Activated CD4-positive, alpha-beta memory T cell treated with anti-CD3 and anti-CD28 coated beads, Interleukin-2, amount 10 ng/mL, durations not matched to agents 7 days and 5 days (primary cell): ENCODE results near the gene GLP2R. TPM values are rescaled to one million over a fixed set of nuclear protein-coding genes. Genes with fewer than 3 reads are reported as not detected.
"Not testable (repeated sequence)": the region's sequence is repeated elsewhere in the genome, so short reads cannot be mapped to it uniquely, and the experiment has no call there.

ENCODE experiments used
- CTCF ChIA-PET: fragments of 350-600 bp; sonication (Branson Sonifier 250); formaldehyde crosslinking; loops from one replicate; lab custom pipeline; 2021; ENCODE audit warnings: antibody characterized with exemption, inconsistent platforms; lab: Charles Lee
- POLR2A ChIA-PET: fragments of 350-600 bp; sonication (Branson Sonifier 250); formaldehyde crosslinking; loops from one replicate; lab custom pipeline; 2021; ENCODE audit warnings: antibody characterized with exemption; lab: Charles Lee
- DNase-seq: peaks from one replicate; pipeline ENCODE4 v3.0.0-alpha.2; 2020
- H3K27ac Mint-ChIP-seq: one replicate; pipeline ENCODE4 v1.8.0; 2021; ENCODE audit warnings: mild to moderate bottlenecking, mixed read lengths
- H3K27me3 Mint-ChIP-seq: one replicate; pipeline ENCODE4 v1.8.0; 2021; ENCODE audit warnings: mixed read lengths
- H3K36me3 Mint-ChIP-seq: one replicate; pipeline ENCODE4 v1.8.0; 2021; ENCODE audit warnings: low read depth, mixed read lengths
- H3K4me1 Mint-ChIP-seq: one replicate; pipeline ENCODE4 v1.8.0; 2021; ENCODE audit warnings: mixed read lengths
- H3K4me3 Mint-ChIP-seq: one replicate; pipeline ENCODE4 v1.8.0; 2021; ENCODE audit warnings: mild to moderate bottlenecking, mixed read lengths
- H3K9me3 Mint-ChIP-seq: one replicate; pipeline ENCODE4 v1.8.0; 2021; ENCODE audit warnings: mixed read lengths
- total RNA-seq, 2 experiments: library from RNA; stranded (reverse); gene quantifications; one replicate each; pipeline ENCODE4 v1.2.3, GENCODE V29; 2021

GLP2R gene
- total RNA-seq, 2 experiments from 2014 or later = not detected

DNA sequence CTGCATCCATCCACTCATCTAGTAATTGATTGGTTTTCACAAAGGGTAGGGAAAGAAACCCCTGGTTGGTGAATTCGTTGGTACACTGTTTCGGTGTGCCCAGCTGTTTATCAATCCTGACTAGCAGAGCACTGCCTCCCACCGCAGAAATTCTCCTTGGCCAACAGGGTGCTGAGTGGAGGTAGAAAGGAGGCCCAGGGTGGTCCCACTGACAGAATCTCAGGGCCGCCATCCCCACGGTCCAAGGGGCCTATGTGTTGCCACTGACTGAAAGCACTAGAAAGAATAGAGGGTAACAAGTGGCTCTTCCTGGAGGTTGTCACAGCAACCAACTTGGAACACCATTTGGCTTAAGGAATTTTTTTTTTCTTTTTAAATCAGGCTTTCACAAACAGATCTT, 87.8 kb downstream of the GLP2R start:
- Mint-ChIP-seq H3K27ac (no peak overlapping the region), H3K9me3 (no peaks in the 10 kb centered on the region), H3K4me1 (no peaks in the 10 kb centered on the region), H3K27me3 (no peaks in the 10 kb centered on the region), H3K36me3 (no peaks in the 10 kb centered on the region), H3K4me3 (no peak overlapping the region)
- ChIA-PET CTCF (no interaction called here), POLR2A (no interaction called here)
- no peak for DNase-seq

- CTCF ChIA-PET = interaction anchor here (1.0 kb wide), 1 partner anchor 9 kb away, joined by 5 read pairs; no protein-coding TSS in a partner anchor
- POLR2A ChIA-PET = no interaction called here
- Mint-ChIP-seq H3K9me3 (no peaks in the 10 kb centered on the region), H3K4me3 (no peak overlapping the region), H3K36me3 (no peaks in the 10 kb centered on the region), H3K27ac (no peak overlapping the region), H3K27me3 (no peaks in the 10 kb centered on the region), H3K4me1 (no peaks in the 10 kb centered on the region)
- no peak for DNase-seq
Observed at GRCh38 chr17:9916108-9916507, 90.4 kb downstream of the GLP2R start.

GRCh38 chr17:9917131-9917530, 91.4 kb downstream of the GLP2R start:
- ChIA-PET POLR2A (no interaction called here), CTCF (interaction anchor here (1.0 kb wide), 1 partner anchor 8 kb away, joined by 5 read pairs; no protein-coding TSS in a partner anchor)
- Mint-ChIP-seq H3K4me3 (no peak overlapping the region), H3K9me3 (no peaks in the 10 kb centered on the region), H3K27ac (no peak overlapping the region), H3K27me3 (no peaks in the 10 kb centered on the region), H3K36me3 (no peaks in the 10 kb centered on the region), H3K4me1 (no peaks in the 10 kb centered on the region)
- no peak for DNase-seq

DNA sequence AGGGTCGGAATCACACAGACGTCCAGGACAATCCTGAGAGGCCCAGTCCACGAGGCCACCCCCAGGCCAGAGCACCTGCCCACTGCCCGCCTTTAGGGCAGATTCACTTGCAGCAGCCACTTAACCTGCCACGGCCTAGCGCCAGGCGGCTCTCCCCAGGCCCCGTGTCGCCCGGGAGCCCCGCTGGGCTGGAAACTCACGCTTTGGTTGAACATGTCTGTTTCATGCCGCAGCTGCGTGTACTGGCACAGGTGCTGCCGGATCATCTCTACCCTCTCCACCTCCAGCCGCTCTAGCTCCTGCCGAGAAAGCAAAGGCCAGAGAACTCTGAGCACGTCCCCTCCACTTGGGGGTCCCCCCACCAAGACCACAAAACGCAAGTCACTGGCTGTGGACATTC, 92.1 kb downstream of the GLP2R start:
- ChIA-PET CTCF (no interaction called here), POLR2A (no interaction called here)
- no peak overlapping the region for H3K4me3 Mint-ChIP-seq
- no peaks in the 10 kb centered on the region for H3K9me3 Mint-ChIP-seq
- DNase-seq = no peak
- H3K27me3 Mint-ChIP-seq = no peaks in the 10 kb centered on the region
- H3K4me1 Mint-ChIP-seq = no peaks in the 10 kb centered on the region
- no peak overlapping the region for H3K27ac Mint-ChIP-seq
- no peaks in the 10 kb centered on the region for H3K36me3 Mint-ChIP-seq

DNA sequence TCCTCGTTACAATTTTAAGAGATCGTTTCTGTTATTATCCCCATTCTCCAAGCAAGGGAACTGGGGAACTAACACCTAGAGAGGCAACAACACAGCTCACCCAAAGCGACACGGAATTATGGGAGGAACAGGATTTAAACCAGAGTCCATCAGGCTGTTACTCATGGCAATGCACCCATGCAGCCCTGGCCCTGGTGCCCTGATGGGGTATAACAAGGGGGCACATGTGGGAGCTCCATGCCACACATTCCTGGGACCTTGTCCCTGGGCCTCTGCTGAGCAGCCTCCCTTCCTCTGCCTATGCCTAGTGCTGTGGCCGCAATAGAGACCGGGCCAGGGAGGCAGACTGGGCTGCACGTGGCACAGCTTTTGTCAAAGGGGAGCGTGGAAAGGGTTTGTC, 92.6 kb downstream of the GLP2R start:
- ChIA-PET CTCF (no interaction called here), POLR2A (no interaction called here)
- H3K36me3 Mint-ChIP-seq = no peaks in the 10 kb centered on the region
- H3K4me1 Mint-ChIP-seq = no peaks in the 10 kb centered on the region
- no peaks in the 10 kb centered on the region for H3K27me3 Mint-ChIP-seq
- DNase-seq = no peak
- H3K4me3 Mint-ChIP-seq = no peak overlapping the region
- no peak overlapping the region for H3K27ac Mint-ChIP-seq
- H3K9me3 Mint-ChIP-seq = no peaks in the 10 kb centered on the region

DNA sequence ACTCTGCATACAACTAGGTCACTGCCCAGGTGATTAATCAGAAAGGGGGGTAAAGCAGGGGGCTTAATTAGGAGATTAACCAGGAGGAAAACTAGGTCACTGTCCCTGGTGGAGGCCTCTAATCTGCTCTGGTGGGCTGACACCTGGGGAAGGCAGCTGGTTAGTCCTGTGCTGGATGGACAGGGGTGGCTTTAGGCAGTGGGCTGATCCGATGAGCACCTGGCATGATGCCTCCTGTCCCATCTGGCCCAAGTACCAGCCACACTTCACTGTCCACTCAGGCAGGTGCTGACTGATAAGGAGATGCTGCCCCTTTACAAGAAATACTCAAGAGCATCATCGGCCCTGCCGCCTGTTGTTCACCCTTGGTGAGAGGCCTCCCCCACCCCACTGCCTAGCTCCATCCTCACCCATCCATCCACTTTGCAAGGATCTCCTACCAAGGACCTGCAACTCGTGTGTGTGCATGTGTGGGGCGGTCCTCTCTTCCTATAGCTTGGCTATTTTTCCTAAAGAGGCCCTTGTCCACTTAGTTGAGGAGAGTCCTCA, 93.2 kb downstream of the GLP2R start:
- no peaks in the 10 kb centered on the region for H3K4me1 Mint-ChIP-seq
- H3K4me3 Mint-ChIP-seq = no peak overlapping the region
- H3K27ac Mint-ChIP-seq = no peak overlapping the region
- ChIA-PET POLR2A (no interaction called here), CTCF (no interaction called here)
- no peaks in the 10 kb centered on the region for H3K9me3 Mint-ChIP-seq
- no peaks in the 10 kb centered on the region for H3K36me3 Mint-ChIP-seq
- no peaks in the 10 kb centered on the region for H3K27me3 Mint-ChIP-seq
- DNase-seq = no peak

GRCh38 chr17:9921216-9921615, 95.5 kb downstream of the GLP2R start:
- H3K27ac Mint-ChIP-seq, H3K36me3 Mint-ChIP-seq, DNase-seq, POLR2A ChIA-PET, H3K9me3 Mint-ChIP-seq, H3K4me3 Mint-ChIP-seq, H3K4me1 Mint-ChIP-seq, H3K27me3 Mint-ChIP-seq: not testable (repeated sequence)
- CTCF ChIA-PET = interaction anchor here (0.6 kb wide), 1 partner anchor 472 kb away, joined by 4 read pairs; no protein-coding TSS in a partner anchor

- ChIA-PET POLR2A (no interaction called here), CTCF (interaction anchor here (0.6 kb wide), 1 partner anchor 471 kb away, joined by 4 read pairs; no protein-coding TSS in a partner anchor)
- Mint-ChIP-seq H3K4me3 (no peak overlapping the region), H3K27me3 (no peaks in the 10 kb centered on the region), H3K4me1 (no peaks in the 10 kb centered on the region), H3K9me3 (no peaks in the 10 kb centered on the region), H3K27ac (no peak overlapping the region), H3K36me3 (no peaks in the 10 kb centered on the region)
- no peak for DNase-seq
Observed at GRCh38 chr17:9922012-9922848, 96.5 kb downstream of the GLP2R start.

GRCh38 chr17:9924735-9925191, 99.0 kb downstream of the GLP2R start:
- Mint-ChIP-seq H3K27ac (no peak overlapping the region), H3K4me1 (no peaks in the 10 kb centered on the region), H3K27me3 (no peaks in the 10 kb centered on the region), H3K36me3 (no peaks in the 10 kb centered on the region), H3K9me3 (no peaks in the 10 kb centered on the region), H3K4me3 (no peak overlapping the region)
- ChIA-PET CTCF (interaction anchor here (0.5 to 1.5 kb wide), 13 partner anchors 8 to 1824 kb away, joined by 3 to 9 read pairs (median 3); no protein-coding TSS in a partner anchor), POLR2A (no interaction called here)
- no peak for DNase-seq

DNA sequence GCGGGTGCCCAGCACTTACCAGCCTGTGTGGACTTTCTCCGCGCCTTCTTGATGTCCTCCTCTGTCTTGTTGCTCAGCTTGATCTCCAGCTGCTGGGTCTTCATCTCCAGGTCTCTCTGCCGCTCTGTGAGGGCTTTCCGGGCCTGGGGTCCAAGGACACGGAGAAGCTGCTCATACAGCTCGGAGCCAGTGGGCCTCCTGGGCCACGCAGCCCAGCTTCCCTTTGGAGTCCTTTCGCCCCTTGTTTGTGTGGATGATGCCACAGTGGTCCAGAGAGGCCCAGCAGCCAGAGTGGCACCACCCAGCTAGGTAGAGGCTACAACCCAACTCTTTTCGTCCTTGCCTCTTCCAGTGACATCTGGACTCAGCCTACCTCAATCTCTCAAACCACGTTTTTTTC, 99.7 kb downstream of the GLP2R start:
- CTCF ChIA-PET = interaction anchor here (0.5 to 1.5 kb wide), 6 partner anchors 10 to 1823 kb away, joined by 3 to 9 read pairs (median 4); no protein-coding TSS in a partner anchor
- no peaks in the 10 kb centered on the region for H3K36me3 Mint-ChIP-seq
- H3K9me3 Mint-ChIP-seq = no peaks in the 10 kb centered on the region
- DNase-seq = no peak
- POLR2A ChIA-PET = no interaction called here
- no peaks in the 10 kb centered on the region for H3K27me3 Mint-ChIP-seq
- H3K4me3 Mint-ChIP-seq = no peak overlapping the region
- no peak overlapping the region for H3K27ac Mint-ChIP-seq
- H3K4me1 Mint-ChIP-seq = no peaks in the 10 kb centered on the region

GRCh38 chr17:9926150-9926804, 100.6 kb downstream of the GLP2R start:
- CTCF ChIA-PET = no interaction called here
- no peaks in the 10 kb centered on the region for H3K4me1 Mint-ChIP-seq
- H3K27me3 Mint-ChIP-seq = no peaks in the 10 kb centered on the region
- POLR2A ChIA-PET = no interaction called here
- H3K4me3 Mint-ChIP-seq = no peak overlapping the region
- no peak overlapping the region for H3K27ac Mint-ChIP-seq
- no peaks in the 10 kb centered on the region for H3K9me3 Mint-ChIP-seq
- no peak for DNase-seq
- H3K36me3 Mint-ChIP-seq = no peaks in the 10 kb centered on the region

- CTCF ChIA-PET = no interaction called here
- H3K4me1 Mint-ChIP-seq = no peaks in the 10 kb centered on the region
- no peaks in the 10 kb centered on the region for H3K27me3 Mint-ChIP-seq
- H3K9me3 Mint-ChIP-seq = no peaks in the 10 kb centered on the region
- H3K36me3 Mint-ChIP-seq = no peaks in the 10 kb centered on the region
- no peak for DNase-seq
- H3K27ac Mint-ChIP-seq = no peak overlapping the region
- no peak overlapping the region for H3K4me3 Mint-ChIP-seq
- POLR2A ChIA-PET = no interaction called here
Observed at GRCh38 chr17:9928601-9929333, 103.0 kb downstream of the GLP2R start.

GRCh38 chr17:9929871-9930270, 104.1 kb downstream of the GLP2R start:
- POLR2A ChIA-PET = no interaction called here
- no peak for DNase-seq
- CTCF ChIA-PET = no interaction called here
- Mint-ChIP-seq H3K4me3 (no peak overlapping the region), H3K36me3 (no peaks in the 10 kb centered on the region), H3K27ac (no peak overlapping the region), H3K4me1 (no peaks in the 10 kb centered on the region), H3K27me3 (no peaks in the 10 kb centered on the region), H3K9me3 (no peaks in the 10 kb centered on the region)
